Measurements from ENCODE around the gene RNU4-1.
"Not testable (repeated sequence)": the region's sequence is repeated elsewhere in the genome, so short reads cannot be mapped to it uniquely, and the experiment has no call there.

Gene RNU4-1

DNA sequence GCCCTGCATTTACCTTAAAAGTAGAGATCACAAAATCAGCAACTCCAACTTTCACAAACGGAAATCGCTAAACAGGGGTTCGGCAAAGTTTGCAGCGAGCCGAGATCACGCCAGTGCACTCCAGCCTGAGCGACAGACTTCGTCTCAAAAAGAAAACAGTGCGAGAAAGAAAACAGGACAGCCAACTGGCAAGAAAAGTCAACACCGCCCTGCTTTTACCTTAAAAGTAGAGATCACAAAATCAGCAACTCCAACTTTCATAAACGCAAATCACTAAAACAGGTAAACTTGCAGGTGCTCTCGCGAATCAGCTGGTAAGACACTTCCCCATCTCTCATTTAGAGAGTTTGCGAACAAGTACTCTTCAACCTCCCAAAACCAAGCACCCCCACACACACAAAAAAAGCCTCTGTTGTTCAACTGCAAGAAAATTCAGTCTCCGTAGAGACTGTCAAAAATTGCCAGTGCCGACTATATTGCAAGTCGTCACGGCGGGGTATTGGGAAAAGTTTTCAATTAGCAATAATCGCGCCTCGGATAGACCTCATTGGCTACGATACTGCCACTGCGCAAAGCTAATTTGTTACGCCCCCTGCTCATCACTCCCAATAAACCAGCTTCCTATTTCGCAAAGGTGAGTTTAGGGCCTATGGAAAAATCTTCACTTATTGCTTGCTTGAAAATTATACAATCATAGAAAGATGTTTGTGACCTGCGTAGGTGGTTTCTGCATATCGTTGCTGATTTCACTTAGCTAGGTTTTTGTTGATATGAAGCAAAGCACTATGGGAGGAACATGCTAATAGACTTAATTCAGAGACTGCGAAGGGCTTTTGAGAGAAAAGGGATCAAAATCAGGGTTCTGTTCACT is at the start of gene RNU4-1:
Gene RNU4-1, minus strand, starts transcription at position 577 of the 871 bp plus-strand sequence.
- DNase-seq (ENCODE audit: low spot score): peak; percentile 74

DNA sequence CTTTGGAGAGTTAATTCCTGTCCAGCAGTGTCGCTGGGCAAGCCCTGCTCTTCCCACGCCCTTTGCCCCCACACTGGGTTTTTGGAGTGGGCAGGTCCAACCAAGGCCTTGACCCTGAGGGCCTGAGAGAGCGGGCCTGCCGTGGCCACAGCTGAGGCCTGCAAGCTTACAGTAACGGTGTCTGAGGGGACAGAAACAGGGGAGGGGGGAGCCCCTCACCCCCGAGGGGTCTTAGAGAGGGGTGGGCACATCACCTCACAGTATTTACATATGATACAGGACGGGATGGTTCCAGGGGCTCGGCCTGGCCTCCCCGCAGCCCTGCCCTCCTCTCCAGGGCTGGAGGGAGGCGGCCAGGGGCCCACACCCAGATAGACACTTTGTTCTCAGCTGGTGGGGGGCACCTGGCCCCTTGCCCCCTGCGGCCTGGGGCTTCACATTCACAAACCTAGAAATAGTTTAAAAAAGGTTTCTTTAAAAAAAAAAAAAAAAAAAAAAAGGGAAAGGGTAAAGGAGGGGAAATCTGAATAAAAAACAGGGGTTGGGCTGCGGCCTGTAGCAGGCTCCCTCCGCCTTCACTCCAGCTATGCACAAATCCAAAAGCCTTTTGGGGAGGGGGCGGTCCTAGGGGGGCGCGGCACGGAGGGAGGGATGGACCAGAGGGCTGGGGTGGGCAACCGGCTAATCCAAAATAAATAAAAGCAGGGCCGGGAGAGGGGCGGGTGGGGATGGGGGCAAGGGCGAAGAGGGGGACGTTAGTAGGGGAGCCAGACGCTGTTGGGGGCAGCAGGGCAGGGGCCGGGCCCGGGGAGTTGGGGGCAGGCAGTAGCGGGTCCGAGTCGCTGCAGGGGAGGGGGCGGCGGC is 49.4 kb upstream of the RNU4-1 start:
- no peak for DNase-seq (ENCODE audit: low spot score)

DNA sequence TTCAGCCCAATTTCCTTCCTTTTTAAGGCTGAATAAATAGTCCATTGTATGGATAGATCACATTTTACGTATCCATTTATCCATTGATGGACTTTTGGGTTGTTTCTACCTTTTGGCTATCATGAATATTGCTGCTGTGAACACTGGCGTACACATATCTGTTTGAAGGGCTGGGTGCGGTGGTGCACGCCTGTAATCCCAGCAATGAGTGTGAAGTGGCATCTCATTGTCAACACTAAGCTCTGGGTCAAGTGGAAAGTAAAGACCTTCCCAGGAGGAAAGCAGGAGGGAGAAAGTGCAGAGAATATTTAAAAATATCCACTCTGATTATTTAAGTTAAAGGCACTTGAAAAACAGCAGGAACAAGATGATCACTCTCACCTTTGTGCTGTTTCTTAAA is 46.2 kb upstream of the RNU4-1 start:
- no peak for DNase-seq (ENCODE audit: low spot score)

DNA sequence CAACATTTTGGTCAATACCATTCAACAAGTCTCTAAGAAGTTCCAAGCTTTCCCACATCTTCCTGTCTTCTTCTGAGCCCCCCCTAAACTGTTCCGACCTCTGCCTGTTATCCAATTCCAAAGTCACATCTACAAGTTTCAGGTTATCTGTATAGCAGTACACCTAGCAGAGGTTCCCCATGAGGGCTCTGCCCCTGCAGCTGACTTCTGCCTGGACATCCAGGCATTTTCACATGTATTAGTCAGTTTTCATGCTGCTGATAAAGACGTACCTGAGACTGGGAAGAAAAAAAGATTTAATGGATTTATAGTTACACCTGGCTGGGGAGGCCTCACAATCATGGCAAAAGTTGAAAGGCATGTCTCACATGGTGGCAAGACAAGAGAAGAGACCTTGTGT is 44.7 kb upstream of the RNU4-1 start:
- no peak for DNase-seq (ENCODE audit: low spot score)

DNA sequence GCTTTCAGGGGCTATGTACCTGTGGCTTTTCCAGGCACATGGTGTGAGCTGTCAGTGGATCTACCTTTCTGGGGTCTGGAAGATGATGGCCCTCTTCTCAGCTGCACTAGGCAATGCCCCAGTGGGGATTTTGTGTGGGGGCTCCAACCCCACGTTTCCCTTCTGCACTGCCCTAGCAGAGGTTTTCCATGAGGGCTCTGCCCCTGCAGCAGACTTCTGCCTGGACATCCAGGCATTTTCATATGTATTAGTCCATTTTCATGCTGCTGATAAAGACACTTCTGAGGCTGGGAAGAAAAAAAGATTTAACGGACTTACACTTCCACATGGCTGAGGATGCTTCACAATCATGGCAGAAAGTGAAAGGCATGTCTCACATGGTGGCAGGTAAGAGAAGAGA is 43.4 kb upstream of the RNU4-1 start:
- not testable (repeated sequence) for DNase-seq (ENCODE audit: low spot score)

DNA sequence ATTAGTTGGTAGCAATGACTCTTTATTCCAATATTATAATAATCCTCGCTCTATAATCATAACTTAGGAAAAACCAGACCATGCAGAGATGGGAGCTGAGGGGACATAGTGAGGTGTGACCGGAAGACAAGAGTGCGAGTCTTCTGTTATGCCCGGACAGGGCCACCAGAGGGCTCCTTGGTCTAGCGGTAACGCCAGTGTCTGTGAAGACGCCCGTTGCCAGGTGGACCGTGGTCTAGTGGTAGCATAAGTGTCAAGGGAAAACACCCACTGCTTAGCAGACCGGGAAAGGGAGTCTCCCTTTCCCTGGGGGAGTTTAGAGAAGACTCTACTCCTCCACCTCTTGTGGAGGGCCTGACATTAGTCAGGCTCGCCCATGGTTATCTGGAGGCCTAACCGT is 42.4 kb upstream of the RNU4-1 start:
- DNase-seq (ENCODE audit: low spot score): not testable (repeated sequence)

DNA sequence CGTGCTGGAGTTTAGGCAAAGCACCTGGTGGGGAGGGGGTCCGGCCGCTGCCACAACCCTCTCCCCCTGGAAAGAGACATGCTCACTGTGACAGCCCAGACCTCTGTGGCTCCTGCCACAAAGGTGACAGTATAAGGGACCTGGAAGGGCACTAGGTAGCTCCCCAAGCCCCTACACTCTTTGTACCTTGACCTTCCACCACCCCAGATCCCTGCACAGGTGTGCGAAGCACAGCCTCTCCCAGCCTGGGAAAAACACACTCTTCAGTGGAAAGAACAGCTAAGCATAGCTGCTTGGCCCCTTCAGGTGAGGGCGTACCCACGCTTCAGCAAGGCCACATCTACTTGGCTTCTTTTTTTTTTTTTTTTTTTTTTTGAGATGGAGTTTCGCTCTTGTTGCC is 39.5 kb upstream of the RNU4-1 start:
- no peak for DNase-seq (ENCODE audit: low spot score)

DNA sequence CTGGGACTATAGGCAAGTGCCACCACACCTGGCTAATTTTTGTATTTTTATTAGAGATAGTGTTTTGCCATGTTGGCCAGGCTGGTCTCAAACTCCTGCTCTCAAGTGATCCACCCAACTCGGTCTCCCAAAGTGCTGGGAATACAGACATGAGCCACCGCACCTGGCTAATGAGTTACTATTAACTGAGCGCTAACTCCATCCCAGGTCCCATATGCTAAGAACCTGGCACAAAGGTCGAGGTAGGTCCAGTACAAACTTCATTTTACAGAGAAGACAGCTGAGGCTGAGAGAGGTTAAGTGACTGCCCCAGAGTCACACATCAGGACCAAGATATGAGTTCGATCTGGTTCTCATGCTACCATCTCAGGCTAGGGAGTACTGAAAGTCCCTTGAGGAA is 39.0 kb upstream of the RNU4-1 start:
- DNase-seq (ENCODE audit: low spot score): no peak

DNA sequence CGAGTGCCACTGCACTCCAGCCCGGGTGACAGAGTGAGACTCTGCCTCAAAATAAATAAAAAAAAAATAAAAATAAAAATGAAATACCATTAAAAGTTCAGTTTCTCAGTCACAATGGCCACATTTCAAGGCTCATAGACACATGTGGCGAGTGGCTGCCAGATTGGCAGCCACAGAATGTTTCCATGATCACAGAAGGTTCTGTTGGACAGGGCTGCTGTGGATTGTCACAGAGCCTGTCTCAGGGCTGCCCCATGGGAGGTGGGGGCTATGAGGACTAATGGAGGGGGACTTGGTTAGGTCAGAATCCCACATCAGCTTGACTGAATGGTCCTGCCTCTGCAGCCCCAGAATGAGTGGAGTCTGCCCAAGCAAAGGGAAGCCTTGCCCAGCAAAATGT is 38.4 kb upstream of the RNU4-1 start:
- DNase-seq (ENCODE audit: low spot score): no peak

DNA sequence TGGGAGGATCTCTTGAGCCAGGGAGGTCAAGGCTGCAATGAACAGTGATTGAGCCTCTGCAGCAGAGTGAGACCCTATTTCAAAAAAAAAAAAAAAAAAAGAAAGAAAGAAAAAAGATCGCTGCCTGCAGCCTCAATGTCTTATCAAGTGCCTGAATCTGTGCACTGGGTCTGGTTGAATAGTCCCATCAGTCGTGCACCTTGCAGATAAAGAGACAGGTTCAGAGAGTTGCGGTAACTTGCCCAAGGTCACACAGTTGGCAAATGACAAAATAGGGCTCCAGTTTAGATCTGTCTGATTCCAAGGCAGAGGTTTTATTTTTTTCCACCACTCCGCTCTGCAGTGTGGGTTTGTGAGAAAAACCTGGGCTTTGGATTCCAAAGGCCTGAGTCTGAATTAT is 35.2 kb upstream of the RNU4-1 start:
- DNase-seq (ENCODE audit: low spot score): no peak

DNA sequence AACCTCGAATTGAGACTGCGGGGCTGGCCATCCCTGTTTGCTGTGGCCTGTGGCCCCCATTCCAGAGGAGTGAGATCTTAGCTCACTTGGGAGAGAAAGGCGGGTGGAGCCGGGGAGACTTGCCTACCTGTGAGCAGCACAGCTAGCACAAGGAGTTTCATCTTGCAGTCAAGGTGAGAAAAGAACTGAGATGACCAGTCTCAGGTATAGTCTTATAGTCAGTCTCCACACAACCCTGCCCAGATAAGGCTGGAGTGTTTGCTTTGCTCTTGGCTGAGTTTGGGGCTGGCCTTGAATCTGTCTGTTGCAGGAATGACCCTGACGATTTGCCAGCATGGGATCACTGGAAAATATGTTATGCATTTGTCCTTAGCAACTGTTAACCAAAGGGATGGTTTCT is 34.6 kb upstream of the RNU4-1 start, which contains the start of gene PLA2G1B:
Gene PLA2G1B, minus strand, starts transcription at position 187 of the 400 bp plus-strand sequence. Its CDS starts 26 bp downstream, at position 161.
- no peak for DNase-seq (ENCODE audit: low spot score)

DNA sequence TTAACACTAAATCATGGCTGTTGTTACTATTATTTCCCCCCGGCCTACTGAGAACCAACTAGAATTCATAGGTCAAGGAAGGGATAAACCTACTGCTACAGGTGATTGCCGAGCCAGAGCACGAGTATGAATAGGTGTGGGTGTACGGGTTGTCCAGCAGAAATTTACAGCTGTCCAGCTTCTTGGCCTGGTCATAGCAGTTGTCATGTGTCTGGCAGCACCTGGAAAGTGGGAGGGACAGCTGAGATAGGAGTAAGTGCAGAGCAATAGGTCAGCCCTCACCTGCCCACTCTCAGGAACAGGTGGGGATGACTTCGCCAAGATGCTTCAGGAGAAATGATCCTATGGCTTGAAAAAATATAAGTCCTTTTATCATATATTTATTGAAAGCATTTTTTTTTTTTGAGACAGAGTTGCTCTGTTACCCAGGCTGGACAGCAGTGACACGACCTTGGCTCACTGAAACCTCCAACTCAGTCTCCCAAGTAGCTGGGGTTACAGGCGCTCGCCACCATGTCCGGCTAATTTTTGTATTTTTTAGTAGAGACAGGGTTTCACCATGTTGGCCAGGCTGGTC is 31.9 kb upstream of the RNU4-1 start:
- no peak for DNase-seq (ENCODE audit: low spot score)

DNA sequence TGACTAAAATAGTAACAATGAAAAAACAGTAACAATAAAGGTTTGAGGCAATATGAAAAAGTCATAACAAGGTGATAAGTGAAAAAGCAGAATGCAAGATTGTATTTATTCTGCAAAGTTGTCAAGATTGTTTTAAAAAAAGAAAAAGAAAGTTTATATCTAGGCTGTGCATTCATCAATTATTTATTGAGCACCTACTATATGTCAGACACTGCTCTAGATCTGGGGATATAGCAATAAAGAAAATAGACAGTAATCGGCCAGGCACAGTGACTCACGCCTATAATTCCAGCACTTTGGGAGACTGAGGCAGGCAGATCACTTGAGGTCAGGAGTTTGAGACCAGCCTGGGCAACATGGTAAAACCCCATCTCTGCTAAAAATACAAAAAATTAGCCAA is 30.7 kb upstream of the RNU4-1 start:
- no peak for DNase-seq (ENCODE audit: low spot score)

DNA sequence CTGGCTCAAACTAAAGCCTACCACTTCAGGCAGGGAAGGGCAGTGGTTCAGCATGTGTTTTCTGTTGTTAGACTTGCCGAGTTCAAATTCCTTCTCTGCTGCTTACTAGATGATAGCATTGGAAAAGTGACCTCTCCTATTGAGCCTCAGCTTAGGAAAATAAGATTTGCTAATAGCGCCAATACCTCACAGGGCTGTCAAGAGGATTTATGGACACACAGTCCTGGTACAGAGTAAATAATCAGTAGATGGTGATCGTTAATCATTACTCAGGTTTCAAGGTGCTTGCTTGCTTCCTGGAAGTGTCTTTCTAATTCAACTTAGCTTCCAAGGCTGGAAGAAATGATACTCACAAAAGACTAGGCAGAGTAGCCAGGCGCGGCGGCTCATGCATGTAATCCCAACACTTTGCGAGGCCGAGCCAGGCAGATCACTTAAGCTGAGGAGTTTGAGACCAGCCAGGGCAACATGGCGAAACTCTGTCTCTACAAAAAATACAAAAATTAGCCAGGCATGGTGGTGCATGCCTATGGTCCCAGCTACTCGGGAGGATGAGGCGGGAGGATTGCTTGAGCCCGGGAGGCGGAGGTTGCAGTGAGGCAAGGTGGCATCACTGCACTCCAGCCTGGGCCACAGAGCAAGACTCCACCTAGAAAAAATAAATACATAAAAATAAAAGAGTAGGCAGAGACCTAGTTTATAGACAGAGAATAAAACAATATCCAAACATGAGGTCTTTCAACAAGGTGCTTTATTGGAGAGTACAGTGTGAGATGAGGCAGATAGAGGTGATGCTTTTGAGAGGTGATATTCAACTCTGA is 28.6 kb upstream of the RNU4-1 start:
- no peak for DNase-seq (ENCODE audit: low spot score)

DNA sequence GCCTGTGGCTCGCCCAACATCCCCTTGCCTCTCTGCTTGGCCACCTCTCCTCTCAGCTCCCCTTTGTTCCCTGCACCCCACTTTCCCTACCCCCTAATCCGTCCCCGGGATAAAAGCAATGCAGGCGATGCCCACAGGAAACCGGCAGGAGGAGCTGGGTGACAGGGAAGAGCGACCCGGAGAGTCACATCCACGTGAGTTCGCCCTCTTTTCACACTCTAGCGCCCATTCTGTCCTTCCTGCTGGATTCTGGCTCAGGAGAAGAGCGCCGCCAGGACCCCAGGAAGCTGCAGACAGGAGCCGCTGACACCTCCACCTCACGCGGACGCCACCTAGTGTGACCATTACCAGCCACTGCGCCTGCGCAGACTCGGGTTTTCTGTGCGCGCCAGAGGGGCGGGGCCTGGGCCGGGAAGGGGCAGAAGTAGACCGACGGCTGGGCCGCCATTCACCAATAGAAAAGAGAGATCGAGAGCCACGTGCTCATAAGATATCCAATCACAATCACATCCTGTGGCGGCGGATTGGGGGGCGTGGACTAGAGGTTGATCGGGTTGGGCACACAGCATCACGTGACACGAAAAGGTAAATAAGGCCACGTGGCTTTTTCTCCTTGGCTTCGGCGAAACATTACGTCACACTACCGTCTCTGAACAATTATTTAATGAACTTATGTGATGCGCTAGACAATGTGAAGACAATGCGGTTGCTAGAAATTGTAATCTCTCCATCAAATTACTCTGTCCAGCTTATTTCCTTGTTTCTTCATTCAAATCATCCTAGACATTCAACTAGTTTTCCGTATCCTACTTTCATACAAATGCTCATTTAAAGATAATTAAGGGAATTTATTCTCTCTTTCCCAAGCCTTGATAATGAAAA is 24.4 kb upstream of the RNU4-1 start:
- peak; percentile 99 for DNase-seq (ENCODE audit: low spot score)

DNA sequence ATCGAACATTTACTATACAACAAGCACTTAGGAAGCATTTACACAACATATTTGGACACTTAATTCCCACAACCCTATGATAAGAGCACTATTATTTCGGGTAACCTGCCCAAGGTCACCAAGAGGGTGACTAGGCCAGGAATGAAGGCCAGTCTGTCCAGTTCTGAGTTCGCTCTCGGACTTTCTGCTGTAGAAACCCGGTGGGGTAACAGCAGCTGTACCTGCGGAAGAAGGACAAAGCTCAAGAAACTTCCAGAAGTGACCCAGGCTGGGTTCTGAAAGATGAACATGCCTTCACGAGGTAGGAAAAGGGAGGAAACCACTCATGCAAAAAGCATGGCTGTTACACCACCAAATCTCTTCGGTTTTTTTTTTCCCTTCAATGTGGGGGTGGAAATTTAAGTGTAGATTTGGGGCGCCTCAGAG is 23.8 kb upstream of the RNU4-1 start:
- DNase-seq (ENCODE audit: low spot score): no peak

DNA sequence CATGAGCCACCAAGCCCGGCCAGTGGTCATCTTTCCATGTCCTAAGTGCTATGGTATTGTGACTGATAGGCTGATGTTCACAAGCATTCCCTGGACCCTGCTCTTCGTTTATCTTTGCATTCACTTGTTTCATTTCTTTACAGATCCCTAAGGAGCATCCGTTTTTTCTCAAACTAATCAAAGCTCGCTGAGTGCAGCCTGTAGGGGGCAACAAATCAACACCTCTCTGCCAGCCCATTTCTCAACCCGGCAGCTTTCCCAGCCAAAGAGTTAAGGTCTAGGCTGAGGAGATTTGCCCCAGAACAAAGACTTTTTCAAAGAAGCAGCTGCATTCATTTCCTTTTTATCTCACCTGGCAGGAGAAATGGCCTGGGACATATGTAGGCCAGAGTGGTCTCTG is 21.2 kb upstream of the RNU4-1 start:
- no peak for DNase-seq (ENCODE audit: low spot score)

DNA sequence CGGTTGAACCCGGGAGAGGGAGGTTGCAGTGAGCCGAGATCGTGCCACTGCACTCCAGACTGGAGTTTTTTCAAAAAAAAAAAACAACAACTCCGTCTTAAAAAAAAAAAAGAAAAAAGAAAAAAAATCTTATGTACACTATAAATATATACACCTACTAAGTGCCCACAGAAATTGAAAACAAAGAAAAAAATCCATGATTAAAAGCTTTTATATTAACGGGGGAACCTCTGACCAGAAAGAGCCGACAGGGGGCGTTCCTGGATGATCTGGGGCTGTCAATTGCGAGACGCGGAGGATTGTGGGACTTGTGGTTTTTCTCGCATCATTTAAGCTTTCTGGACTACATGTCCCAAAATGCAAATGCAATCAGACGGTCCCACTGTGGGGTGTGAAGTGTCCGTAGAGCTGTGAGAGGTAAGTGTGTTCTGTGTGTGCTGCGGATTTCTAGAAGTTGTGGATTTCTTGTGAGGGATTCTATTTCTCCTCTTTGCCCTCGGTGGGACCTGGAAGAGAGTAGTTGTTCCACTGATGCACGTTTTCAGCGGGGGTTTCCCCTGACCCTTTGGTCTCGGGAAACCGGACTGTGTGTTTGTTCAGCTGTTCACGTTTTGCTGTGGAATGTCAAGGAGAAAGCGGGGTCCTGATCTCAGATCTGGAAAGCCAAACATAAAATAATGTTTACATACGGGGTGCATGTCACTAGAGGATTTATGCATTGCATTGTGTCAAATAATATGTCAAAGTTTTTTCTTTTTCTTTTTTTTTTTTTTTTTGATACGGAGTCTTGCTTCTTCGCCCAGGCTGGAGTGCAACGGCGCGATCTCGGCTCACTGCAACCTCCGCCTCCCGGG is 9.2 kb upstream of the RNU4-1 start, which contains the start of gene SIRT4:
Gene SIRT4, plus strand, starts transcription at position 360 of the 854 bp plus-strand sequence. CDS start 1,241 bp downstream, outside the sequence.
- peak; percentile 97 for DNase-seq (ENCODE audit: low spot score)

DNA sequence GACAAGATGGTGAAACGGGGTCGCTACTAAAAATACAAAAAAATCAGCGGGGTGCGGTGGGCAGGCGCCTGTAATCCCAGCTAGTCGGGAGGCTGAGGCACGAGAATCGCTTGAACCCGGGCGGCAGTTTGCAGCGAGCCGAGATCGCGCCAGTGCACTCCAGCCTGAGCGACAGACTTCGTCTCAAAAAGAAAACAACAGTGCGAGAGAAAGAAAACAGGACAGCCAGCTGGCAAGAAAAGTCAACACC is 701 bp downstream of the RNU4-1 start:
- DNase-seq (ENCODE audit: low spot score): no peak
